Fibroblast of the aortic adventitia (primary cell): Measurements from ENCODE around the gene INAVA. TPM values are rescaled to one million over a fixed set of nuclear protein-coding genes. Genes with fewer than 3 reads are reported as not detected.
"Not testable (repeated sequence)": the region's sequence is repeated elsewhere in the genome, so short reads cannot be mapped to it uniquely, and the experiment has no call there.

Experiments
- DNase-seq: peaks from one replicate; pipeline ENCODE4 v3.0.0-alpha.2; 2010; ENCODE audit warnings: low read depth
- H3K4me3 ChIP-seq: 2 replicates; pipeline ENCODE4 v1.5.1; 2011; ENCODE audit warnings: low read depth, mild to moderate bottlenecking, control low read depth, low read length, moderate library complexity
- total RNA-seq: library from RNA; depleted of rRNA; stranded (reverse); fragments of >200 nt; gene quantifications from 2 replicates; pipeline ENCODE4 v1.2.3, GENCODE V29; 2012; ENCODE audit warnings: low replicate concordance
- TF ChIP-seq, protein P1 (sequence below): IDR thresholded peaks from 2 replicates; pipeline ENCODE4 v1.5.1; 2011; ENCODE audit warnings: mild to moderate bottlenecking, low read length, control low read depth, inconsistent platforms; ENCODE audit not compliant: insufficient read depth

INAVA gene
- total RNA-seq, 1 donor: not detected

GRCh38 chr1:200934676-200935245 is 40.1 kb downstream of the INAVA start:
- TF ChIP-seq, protein P1, sequence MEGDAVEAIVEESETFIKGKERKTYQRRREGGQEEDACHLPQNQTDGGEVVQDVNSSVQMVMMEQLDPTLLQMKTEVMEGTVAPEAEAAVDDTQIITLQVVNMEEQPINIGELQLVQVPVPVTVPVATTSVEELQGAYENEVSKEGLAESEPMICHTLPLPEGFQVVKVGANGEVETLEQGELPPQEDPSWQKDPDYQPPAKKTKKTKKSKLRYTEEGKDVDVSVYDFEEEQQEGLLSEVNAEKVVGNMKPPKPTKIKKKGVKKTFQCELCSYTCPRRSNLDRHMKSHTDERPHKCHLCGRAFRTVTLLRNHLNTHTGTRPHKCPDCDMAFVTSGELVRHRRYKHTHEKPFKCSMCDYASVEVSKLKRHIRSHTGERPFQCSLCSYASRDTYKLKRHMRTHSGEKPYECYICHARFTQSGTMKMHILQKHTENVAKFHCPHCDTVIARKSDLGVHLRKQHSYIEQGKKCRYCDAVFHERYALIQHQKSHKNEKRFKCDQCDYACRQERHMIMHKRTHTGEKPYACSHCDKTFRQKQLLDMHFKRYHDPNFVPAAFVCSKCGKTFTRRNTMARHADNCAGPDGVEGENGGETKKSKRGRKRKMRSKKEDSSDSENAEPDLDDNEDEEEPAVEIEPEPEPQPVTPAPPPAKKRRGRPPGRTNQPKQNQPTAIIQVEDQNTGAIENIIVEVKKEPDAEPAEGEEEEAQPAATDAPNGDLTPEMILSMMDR: no peak
- no peak overlapping the region for H3K4me3 ChIP-seq
- DNase-seq: no peak

DNA sequence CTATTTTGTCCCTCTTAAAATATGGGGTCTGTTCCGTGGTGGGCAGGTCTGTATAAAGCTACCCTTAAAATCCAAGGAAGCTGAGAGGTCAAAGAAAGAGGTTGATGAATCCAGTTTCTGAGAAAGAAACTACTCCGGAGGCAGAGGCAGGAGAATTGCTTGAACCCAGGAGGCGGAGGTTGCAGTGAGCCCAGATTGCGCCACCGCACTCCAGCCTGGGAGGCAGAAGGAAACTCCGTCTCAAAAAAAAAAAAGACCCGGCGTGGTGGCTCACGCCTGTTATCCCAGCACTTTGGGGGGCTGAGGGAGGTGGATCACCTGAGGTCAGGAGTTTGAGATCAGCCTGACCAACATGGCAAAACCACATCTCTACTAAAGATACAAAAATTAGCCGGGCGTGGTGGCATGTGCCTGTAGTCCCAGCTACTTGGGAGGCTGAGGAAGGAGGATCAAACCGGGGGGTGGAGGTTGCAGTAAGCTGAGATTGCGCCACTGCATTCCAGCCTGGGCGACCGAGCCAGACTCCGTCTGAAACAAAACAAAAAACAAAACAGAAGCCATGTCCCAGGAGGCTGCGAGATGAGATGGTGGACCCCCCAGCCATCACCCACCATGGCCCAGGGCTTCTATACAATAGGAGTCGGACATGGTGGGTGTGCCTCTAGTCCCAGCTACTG is 40.7 kb downstream of the INAVA start:
- H3K4me3 ChIP-seq, DNase-seq: not testable (repeated sequence)

GRCh38 chr1:200938955-200939354 is 44.3 kb downstream of the INAVA start:
- no peak for DNase-seq
- TF ChIP-seq, protein P1: no peak
- no peak overlapping the region for H3K4me3 ChIP-seq

- TF ChIP-seq, protein P1: no peak
- DNase-seq: no peak
- H3K4me3 ChIP-seq: no peak overlapping the region
Measured at GRCh38 chr1:200945111-200945510, 50.4 kb downstream of the INAVA start.

GRCh38 chr1:200947059-200947566 is 52.4 kb downstream of the INAVA start:
- H3K4me3 ChIP-seq: no peak overlapping the region
- no peak for DNase-seq
- TF ChIP-seq, protein P1: no peak

DNA sequence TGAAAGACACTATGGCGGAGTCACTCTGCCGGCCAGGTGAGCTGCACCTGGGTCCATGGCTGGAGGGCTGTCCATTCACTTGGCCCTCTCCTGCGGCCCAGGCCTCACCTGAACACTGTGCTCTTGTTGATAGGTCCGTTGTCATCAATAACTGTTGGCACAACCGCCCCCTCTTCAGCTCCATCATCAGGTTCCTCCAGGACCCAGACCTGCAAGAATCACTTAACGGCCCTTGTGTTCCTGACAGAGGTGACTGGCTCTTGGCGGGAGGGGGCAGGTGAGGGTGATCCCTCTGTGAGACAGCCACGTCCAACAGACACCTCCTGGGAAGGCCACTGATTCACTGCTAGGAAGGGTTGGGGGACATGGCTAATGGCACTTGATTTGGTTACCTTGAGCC is 54.9 kb downstream of the INAVA start:
- TF ChIP-seq, protein P1: no peak
- H3K4me3 ChIP-seq: no peak overlapping the region
- DNase-seq: no peak

DNA sequence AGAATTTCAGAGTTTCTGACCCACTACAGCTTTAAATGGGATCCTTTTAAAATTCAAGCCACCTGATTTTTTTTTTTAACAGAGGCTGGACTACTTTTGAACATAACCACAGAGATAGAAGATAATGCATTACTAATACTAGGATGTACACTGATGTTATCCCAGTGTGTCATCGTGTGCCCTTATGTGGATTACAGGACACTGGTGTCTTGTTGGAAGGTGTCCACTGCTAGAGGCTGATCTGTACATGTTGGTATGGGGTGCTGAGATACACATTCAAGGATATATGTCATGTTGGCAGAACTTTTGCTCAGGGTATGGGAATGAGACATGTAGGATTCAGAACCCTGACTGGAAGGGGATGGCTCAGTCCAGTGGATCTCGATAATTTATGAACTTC is 56.3 kb downstream of the INAVA start:
- DNase-seq: no peak
- TF ChIP-seq, protein P1: no peak
- H3K4me3 ChIP-seq: no peak overlapping the region
